Islet precursor cell (in vitro differentiated cells): Measurements from ENCODE around the gene NEK4.
A peak's percentile ranks its signal among the peaks of the same experiment; 100 is the strongest.
"Not testable (repeated sequence)": the region's sequence is repeated elsewhere in the genome, so short reads cannot be mapped to it uniquely, and the experiment has no call there.

Experiments
- DNase-seq: peaks from one replicate; pipeline ENCODE4 v3.0.0-alpha.2; 2018

The NEK4 gene

DNA sequence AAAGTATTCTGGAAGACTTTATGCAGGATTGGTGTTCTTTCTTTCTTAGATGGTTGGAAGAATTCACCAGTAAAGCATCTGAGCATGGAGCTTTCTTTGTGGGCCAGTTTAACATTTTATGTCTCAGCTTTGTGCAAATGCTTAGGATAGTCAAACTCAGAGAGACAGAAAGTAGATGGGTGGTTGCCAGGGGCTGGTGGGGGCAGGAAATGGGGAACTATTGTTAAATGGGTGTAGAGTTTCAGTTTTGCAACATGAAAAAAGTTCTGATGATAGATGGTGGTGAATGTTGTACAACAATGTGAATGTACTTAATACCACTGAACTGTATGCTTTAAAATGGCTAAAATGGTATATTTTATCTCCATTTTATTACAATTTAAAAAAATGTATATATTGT, 40.1 kb downstream of the NEK4 start:
- no peak for DNase-seq

DNA sequence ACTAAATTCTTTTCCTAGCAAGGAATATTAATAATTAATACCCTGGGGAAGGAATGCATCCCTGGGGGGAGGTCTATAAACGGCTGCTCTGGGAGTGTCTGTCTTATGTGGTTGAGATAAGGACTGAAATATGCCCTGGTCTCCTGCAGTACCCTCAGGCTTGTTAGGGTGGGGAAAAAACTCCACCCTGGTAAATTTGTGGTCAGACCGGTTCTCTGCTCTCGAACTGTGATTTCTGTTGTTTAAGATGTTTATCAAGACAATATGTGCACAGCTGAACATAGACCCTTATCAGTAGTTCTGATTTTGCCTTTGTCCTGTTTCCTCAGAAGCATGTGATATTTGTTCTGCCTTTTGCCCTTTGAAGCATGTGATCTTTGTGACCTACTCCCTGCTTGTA, 42.0 kb downstream of the NEK4 start:
- DNase-seq: not testable (repeated sequence)

DNA sequence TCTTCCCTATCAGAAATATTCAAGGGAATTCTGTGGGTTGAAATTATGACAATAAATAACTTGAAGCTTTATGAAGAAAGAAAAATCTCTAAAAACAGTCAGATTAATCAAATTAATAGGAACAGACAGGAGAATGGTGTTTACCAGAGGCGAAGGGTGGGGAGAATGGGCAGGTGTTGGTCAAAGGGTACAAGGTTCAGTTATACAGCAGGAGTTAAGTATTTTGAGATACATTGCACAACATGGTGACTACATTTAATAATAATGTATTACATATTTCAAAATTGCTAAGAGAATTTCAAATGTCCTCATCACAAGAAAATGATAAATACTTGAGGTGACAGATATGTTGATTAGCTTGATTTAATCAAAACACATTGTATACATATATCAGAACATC, 46.2 kb downstream of the NEK4 start:
- no peak for DNase-seq

DNA sequence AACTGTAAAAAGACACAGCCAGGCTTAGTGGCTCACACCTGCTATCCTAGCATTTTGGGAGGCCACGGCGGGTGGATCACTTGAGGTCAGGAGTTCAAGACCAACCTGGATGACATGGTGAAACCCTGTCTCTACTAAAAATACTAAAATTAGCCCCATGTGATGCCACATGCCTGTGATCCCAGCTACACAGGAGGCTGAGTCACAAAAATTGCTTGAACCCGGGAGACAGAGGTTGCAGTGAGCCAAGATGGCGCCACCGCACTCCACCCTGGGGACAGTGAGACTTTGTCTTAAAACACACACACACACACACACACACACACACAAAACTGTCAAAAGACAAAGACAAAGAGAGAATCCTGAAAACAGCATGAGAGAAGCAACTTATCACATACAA, 46.8 kb downstream of the NEK4 start:
- no peak for DNase-seq

DNA sequence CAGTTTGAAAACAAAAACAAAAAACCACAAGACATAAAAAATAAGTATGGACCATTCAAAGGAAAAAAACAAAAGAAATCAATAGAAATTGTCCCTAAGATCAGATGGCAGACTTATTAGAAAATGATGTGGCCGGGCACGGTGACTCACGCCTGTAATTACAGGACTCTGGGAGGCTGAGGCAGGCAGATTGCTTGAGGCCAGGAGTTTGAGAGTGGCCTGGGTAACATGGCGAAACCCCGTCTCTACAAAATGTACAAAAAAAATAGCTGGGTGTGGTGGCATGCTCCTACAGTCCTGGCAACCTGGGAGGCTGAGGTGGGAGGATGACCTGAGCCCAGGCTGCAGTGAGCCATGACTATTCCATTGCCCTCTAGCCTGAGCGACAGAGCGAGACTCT, 48.2 kb downstream of the NEK4 start:
- peak; percentile 62 for DNase-seq

DNA sequence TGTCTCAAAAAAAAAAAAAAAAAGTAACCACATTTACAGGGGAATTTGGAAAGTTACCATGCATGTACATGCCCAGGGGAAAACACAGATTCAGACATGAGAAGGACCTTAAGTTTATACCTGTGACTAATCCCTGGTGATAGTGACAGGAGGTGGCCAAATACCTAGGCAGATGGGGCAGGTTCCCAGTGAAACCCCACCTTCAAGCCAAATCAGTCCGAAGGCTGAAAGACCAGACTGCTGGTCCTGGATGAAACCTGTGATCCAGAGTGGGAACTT, 49.1 kb downstream of the NEK4 start:
- DNase-seq: no peak

DNA sequence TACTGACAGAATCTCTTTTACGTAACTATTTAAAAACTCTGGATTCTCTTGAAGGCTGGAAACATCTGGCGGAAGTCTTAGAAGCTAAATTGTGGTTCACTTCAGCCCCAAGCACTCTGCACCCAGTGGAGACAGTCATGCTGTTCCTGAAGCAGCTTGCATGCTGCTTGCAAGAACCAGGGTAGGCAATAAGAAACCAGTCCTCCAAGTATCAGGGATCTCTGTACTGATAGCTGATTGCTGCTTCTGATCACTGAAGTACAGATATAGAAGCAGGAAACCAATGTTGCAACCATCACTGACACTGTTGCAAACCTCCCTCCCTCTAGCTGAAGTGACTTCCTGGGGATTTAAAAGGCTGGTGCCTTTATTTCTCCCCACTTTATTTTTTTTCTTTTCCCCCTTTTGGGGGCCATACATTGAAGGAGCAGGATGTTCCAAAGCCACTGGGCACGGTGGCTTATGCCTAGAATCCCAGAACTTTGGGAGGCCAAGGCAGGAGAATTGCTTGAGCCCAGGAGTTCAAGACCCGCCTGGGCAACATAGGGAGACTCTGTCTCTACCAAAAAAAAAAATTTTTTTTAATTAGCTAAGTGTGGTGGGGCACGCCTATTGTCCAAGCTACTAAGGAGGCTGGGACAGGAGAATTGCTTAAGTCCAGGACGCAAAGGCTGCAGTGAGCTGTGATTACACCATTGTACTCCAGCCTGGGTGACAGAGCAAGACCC, 49.6 kb downstream of the NEK4 start:
- DNase-seq: no peak

DNA sequence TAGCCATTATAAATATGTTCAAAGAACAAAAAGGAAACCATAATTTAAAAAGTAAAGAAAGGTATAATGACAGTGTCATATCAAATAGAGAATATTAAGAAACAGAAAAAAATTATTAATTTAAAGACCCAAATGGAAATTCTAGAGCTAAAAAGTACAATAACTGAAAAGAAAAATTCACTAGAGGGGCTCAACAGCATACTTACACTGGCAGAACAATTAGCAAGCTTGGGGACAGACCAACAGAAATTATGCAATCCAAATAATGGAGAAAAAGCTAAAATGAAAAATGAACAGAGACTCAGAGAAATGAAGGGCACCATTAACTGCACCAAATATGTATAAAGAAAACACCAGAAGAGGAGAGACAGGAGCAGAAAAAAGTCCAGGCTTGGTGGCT, 51.1 kb downstream of the NEK4 start:
- DNase-seq: no peak

DNA sequence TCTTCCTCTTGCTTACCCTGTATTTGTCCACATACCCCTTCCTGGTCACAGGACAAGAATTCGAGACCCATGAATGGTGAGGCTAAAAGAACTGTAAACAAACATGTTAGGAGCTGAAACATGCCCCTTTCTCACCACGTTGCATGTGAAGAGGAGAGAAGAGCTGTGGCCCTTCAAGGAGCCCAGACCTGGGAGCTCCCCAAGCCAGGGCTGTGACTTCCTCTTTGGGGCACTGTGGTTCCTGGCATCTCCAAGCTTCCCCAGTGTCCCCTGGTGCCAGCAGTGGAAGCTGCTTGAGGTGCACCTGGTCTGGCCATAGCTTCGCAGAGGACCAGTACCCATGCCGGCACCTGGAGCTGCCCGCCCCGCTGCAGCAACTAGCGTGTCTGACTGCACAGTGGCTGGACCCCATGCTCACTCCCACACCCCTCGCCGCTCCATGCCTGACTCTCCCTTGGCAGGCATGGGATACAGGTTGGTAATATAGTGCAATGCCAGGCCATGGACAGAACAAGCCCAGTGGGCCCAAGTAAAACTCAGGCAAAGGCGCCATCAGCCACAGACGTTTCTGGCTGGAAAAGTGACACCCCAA, 54.9 kb downstream of the NEK4 start:
- DNase-seq: no peak

DNA sequence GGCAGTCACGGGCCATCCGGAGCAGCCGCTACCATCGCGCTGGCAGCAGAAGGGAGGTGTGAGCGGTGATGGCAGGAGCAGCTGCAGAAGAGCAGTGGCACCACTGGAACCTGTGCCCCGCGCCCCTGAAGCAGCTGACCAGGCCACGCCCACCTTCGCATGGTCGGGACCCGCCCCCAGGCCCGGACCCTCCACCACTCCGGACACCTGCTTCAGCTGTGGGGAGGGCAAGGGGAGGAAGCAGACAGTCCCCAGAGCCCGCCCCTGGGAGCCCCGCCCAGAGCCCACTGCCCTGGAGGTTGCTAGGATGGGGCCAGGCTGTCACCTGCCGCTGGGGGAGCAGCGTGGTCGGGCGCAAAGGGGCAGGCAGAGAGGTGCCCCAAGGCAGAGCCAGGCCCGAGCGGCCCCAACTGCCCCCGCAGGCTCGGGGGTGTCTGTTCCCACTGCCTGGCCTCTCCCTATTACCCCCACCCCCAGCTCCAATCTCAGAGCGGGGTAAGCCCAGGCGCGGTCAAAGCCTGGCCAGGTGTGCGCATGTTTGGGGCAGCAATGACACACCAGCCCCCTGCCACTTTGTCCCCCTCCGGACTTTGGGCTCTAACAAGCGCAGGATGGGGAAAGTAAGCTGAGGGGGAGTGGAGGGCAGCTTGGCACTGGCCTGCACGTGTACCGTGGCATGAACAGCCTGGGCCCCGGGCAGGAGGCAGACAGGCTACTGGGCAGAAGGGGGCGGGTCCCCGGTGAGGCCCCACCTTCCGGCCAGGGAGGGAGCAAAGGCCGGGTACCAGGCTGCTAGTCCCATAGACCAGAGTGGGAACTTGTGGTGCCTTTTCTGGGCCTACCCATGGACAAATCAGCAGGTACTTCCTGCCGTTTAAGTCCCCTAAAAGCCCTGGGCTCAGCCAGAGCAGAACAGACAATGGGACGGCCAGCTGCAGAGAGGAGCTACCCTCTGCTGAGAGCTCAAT, 56.1 kb downstream of the NEK4 start:
- DNase-seq: peak; percentile 87

DNA sequence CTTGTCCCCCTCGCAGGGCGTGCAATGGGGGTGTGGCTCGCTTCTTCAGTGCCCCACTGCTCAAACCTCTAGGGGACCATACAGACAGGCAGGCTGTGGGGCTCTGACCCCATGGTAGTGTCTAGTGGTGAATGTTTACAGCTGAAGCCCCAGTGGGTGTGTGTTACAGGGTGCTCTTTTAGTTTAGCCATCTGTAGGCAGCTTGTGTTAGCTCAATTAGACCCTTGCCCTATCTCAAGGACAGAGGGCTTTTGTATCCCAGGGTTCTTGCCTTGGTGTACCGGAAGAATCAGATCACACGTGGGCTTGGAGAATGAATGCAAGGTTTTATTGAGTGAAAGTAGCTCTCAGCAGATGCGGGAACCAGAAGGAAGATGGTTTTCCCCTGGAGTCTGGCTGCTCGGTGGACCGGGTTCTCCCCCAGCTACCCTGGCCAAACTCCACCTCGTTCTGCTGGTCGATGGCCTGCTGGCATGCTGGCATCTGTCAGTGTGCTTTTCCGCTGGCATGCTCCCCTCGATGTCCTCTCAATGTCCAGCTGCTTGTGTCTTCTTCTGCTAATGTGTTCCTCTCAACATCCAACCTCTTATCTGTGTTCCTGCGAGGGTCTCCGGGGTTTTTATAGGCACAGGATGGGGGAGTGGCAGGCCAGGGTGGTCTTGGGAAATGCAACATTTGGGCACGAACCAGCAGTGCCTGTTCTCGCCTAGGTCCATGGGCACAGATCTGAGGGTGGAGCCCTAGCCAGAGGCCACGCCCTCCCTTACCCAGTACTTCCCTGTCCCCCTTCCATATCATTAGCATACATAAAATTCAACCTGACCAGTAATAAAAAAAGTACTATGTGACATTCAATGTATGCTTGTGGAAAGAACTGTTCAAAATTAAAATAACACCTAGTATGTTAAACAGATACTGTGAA, 58.2 kb downstream of the NEK4 start:
- no peak for DNase-seq

DNA sequence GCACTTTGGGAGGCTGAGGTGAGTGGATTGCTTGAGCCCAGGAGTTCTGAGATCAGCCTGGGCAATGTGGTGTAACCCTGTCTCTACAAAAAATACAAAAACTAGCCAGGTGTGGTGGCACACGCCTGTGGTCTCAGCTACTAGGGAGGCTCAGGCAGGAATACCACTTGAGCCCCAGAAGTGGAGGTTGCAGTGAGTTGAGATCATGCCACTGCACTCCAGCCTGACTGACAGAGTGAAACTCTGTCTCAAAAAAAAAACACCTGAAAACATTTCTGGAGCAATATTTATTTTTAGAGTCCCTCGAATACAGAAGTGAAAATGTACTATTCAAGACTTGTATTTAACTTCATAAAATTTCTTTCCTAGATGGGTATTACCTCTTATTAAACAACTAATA, 60.2 kb downstream of the NEK4 start:
- no peak for DNase-seq

DNA sequence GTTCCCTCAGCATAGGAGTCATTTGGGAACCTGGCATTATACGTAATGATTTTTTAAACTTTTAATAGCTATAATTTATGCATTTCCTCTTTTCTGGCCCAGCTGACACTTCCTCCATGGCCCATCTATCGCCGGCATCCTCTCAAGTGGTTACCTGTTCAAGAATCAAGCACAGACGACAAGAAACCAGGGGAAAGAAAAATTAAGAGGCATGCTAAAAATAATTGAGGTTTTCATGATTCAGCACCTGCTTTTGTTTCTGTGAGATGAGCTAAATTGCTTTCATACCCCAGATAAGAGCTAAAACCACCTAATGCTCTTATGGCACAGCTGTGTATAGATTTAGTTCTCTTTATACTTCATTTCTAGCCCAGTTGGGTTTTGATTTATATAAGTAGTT, 63.2 kb downstream of the NEK4 start:
- DNase-seq: no peak

DNA sequence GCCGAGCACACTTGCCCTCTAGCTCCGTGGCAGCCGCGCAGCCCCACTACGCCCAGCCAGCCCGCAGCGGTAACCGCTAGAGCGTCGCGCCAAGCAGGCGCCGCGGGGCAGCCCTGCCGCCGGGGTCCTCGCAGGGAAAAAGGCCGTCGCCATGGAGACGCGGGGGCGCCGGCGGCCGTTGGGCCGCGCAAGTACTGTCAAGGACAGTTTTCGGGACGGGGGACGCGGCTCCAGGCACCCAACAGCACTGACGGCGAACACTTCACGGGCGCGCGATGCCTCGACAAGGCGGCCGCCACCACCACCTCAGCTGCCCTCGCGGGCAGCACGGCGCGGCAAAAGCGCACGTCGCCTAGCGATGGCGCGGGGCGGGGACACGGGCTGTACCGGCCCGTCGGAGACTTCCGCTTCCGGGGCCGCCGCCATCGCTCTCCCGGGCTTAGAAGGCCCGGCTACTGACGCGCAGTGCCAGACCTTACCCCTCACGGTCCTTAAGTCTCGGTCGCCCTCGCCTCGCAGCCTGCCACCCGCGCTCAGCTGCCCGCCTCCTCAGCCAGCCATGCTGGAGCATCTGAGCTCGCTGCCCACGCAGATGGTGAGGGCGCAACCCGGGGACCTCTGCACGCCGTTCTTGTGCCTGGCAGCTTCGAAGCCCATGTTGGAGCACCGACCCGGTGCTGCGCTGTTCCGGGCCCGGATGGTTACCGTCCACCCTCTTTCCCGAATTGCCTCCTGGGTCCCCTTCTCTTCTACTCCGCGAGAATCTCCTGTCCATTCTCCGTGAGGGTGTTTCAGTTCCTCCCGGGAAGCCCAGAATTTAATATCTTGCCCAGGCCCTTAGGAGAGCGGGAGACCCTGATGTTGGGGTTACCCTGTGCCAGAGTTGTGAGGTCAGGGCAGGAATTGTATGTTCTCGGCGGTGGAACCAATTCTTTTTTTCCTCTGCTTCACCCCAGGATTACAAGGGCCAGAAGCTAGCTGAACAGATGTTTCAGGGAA, 64.8 kb downstream of the NEK4 start, which contains the start of the genes GLT8D1 and SPCS1:
Gene GLT8D1, minus strand, starts transcription at position 104 of the 999 bp plus-strand sequence. CDS start 5,331 bp downstream, outside the sequence.
Gene SPCS1, plus strand, starts transcription at position 419 of the 999 bp plus-strand sequence. Its CDS starts 141 bp downstream, at position 560.
- DNase-seq: peak; percentile 89

DNA sequence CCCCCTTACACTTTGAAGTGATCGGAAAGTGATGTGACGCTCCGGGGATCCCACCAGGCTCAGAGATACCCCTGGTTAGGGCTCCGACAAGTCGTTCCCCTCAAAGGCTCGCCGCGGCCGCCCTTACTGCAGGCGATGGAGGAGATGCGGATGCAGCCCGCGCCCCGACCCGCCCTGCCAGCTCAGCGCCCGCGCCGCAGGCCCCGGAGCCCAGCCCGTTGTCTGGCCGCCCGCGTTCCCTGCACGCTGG, 65.4 kb downstream of the NEK4 start:
- no peak for DNase-seq

DNA sequence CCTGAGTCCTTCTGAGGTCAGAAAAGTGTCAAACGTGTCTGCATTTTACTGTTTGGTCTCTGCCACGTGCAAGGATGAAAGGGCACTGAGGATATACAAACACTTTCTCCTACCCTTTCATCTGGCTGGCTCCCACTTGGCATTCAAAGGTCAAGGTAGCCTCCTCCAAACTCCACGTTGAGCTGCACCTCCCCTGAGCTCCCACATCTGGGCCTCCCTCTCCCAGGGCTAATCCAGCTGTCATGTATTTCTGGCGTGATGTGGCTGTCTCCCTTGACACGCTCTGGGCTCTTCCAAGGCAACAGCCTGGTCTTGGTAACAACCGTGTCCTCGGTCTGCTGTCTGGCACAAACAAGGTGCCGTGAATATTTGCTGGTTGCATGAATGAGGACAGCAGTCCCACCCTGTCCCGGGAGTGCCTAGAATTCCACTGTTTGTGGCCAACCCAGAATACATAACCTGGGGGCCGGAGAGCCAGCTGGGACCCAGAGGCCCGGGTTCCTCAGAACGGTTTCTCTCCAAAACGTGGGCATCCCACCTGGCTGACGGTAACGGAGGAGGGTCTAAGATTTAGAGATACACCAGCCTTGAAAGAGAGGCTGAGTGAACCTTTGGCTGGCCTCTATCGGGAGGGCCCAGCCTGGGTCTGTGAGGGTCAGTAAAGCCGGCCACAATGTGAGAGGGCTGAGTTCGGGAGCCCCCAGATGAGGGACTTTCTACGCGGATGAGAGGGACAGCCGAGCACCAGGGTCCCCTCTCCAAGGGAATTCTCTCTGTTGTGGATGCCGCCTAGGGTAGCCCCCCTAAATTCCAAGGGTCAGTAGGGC, 65.9 kb downstream of the NEK4 start:
- DNase-seq: peak; percentile 67

DNA sequence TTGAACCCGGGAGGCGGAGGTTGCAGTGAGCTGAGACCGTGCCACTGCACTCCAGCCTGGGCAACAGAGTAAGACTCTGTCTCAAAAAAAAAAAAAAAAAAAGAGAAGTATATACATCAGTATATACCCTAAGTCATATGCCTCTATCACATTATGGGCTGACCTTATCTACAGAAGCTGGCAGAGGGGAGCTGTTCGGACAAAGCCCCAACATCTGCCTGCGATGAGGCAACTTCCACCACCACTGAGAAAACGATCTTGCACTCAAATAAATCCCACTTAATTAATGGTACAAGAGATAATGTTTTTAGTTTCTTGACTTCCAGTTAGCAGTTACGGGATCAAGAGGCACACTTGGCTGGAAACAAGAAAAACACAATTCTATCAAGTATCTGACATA, 67.4 kb downstream of the NEK4 start:
- DNase-seq: no peak

DNA sequence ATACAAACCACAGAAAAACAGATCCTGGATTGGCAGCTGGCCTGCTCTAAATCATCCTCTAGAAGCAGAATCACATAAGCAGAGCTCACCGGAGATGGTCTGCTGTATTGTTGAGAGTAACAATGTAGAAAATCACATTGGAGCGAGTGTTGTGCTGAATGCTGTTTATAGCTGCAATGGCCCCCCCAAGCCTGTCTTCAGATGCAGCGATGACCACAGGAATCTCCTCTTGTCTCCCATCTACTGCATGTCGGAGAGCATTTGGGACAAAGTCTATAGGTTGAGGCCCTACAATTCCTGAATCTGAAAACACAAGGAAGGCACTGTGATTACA, 73.1 kb downstream of the NEK4 start:
- DNase-seq: no peak

DNA sequence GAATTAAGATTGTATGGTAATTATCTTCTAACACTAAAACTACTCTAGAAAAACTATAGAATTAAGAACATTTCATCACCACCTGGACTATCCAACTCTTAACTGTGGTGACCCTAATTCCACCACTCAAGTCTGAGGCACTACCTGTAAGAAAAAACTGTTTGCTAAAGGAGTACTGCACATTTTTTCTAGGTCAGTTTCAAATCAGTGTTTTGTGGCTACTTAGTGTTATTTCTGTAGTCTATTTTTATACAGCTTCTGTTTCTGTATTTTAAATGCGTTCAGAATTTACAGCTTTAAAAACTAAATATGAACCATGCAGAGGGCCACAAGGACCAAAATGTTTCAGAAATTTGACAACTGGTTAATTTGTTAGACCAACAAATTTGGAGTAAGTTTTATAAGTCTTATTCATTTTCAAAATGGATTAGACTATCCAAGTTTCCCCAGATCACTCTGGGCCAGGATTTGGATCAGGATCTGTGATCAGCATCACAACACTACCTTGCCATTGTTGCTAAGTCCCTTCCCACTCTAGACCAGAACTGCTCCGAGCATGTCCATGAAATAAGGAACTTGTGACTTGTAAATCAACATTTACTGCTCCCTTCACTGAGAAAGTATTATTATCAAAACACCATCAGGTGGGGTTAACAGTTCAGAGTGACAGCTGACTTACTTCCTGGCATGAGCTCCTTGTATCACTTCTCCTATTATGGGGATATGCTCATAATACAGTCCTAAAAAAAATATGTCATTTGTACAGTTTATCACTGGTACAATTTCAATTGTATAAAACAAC, 73.7 kb downstream of the NEK4 start:
- DNase-seq: no peak
